Activated CD8-positive, alpha-beta T cell treated with anti-CD3 and anti-CD28 coated beads for 36 hours (primary cell): ENCODE measurements around the gene PLEKHG2. TPM values are rescaled to one million over a fixed set of nuclear protein-coding genes. Genes with fewer than 3 reads are reported as not detected.

ENCODE experiments used
- ATAC-seq: fragments of 200-7000 bp; cut with Tn5 transposase; one replicate; pipeline ENCODE4 v1.10.0; 2021; ENCODE audit warnings: mild to moderate bottlenecking, moderate library complexity
- CTCF ChIA-PET: fragments of 350-600 bp; sonication (Branson Sonifier 250); formaldehyde crosslinking; loops from one replicate; lab custom pipeline; 2021; ENCODE audit warnings: antibody characterized with exemption; lab: Charles Lee
- POLR2A ChIA-PET: fragments of 350-600 bp; sonication (Branson Sonifier 250); formaldehyde crosslinking; loops from one replicate; lab custom pipeline; 2021; ENCODE audit warnings: antibody characterized with exemption; lab: Charles Lee
- DNase-seq: peaks from one replicate; pipeline ENCODE4 v3.0.0-alpha.2; 2020
- H3K27ac Mint-ChIP-seq: one replicate; pipeline ENCODE4 v1.8.0; 2021; ENCODE audit warnings: mild to moderate bottlenecking, mixed read lengths
- H3K27me3 Mint-ChIP-seq: one replicate; pipeline ENCODE4 v1.8.0; 2021; ENCODE audit warnings: mixed read lengths
- H3K36me3 Mint-ChIP-seq: one replicate; pipeline ENCODE4 v1.8.0; 2021; ENCODE audit warnings: low read depth, mixed read lengths
- H3K4me1 Mint-ChIP-seq: one replicate; pipeline ENCODE4 v1.8.0; 2021; ENCODE audit warnings: low read depth, mixed read lengths
- H3K4me3 Mint-ChIP-seq: one replicate; pipeline ENCODE4 v1.8.0; 2021; ENCODE audit warnings: mild to moderate bottlenecking, moderate library complexity, mixed read lengths
- H3K9me3 Mint-ChIP-seq: one replicate; pipeline ENCODE4 v1.8.0; 2021; ENCODE audit warnings: mixed read lengths
- CTCF ChIP-seq: fragments of 200-600 bp; IDR thresholded peaks from one replicate; pipeline ENCODE4 v1.8.0; 2022; ENCODE audit warnings: antibody characterized with exemption, mild to moderate bottlenecking
- intact Hi-C: fragments of 100-400 bp; cut with micrococcal nuclease; formaldehyde crosslinking; loops from one replicate; pipeline ENCODE4 v1.10.0; 2022
- total RNA-seq, 2 experiments: library from RNA; stranded (reverse); gene quantifications; one replicate each; pipeline ENCODE4 v1.2.3, GENCODE V29; 2021

PLEKHG2 gene
- total RNA-seq, 2 experiments from 2014 or later: 35.9 to 42.8 TPM

GRCh38 chr19:39463403-39463802, 50.9 kb downstream of the PLEKHG2 start:
- Mint-ChIP-seq H3K9me3 (no peaks in the 10 kb centered on the region), H3K36me3 (peaks cover 59% of the 10 kb centered on the region), H3K27me3 (no peaks in the 10 kb centered on the region), H3K4me1 (peaks cover 3% of the 10 kb centered on the region), H3K4me3 (no peak overlapping the region), H3K27ac (peak overlapping the region; percentile 31)
- no peak for DNase-seq
- no peak for ATAC-seq
- no peak for TF ChIP-seq CTCF
- intact Hi-C loops: no loop called here
- ChIA-PET POLR2A (interaction anchor here (0.6 to 1.8 kb wide), 3 partner anchors 8 to 69 kb away, joined by 3 to 6 read pairs (median 3); partner anchors contain the start of gene EID2B), CTCF (interaction anchor here (2.7 kb wide), 1 partner anchor 11 kb away, joined by 13 read pairs; no protein-coding TSS in a partner anchor)

- peaks cover 58% of the 10 kb centered on the region for H3K36me3 Mint-ChIP-seq
- ChIA-PET POLR2A (interaction anchor here (1.1 to 1.3 kb wide), 3 partner anchors 9 to 24 kb away, joined by 3 to 5 read pairs (median 4); no protein-coding TSS in a partner anchor), CTCF (interaction anchor here (2.3 kb wide), 1 partner anchor 8 kb away, joined by 7 read pairs; no protein-coding TSS in a partner anchor)
- peaks cover 18% of the 10 kb centered on the region for H3K4me1 Mint-ChIP-seq
- intact Hi-C loops: no loop called here
- no peaks in the 10 kb centered on the region for H3K9me3 Mint-ChIP-seq
- no peaks in the 10 kb centered on the region for H3K27me3 Mint-ChIP-seq
- no peak for DNase-seq
- no peak for ATAC-seq
- TF ChIP-seq CTCF: no peak
- no peak overlapping the region for H3K27ac Mint-ChIP-seq
- H3K4me3 Mint-ChIP-seq: no peak overlapping the region
These were observed 53.7 kb downstream of the PLEKHG2 start for GRCh38 chr19:39465956-39466747.

- Mint-ChIP-seq H3K27ac (no peak overlapping the region), H3K4me1 (peaks cover 32% of the 10 kb centered on the region), H3K36me3 (peaks cover 61% of the 10 kb centered on the region), H3K27me3 (no peaks in the 10 kb centered on the region), H3K9me3 (no peaks in the 10 kb centered on the region), H3K4me3 (no peak overlapping the region)
- TF ChIP-seq CTCF: no peak
- ATAC-seq (no peak), DNase-seq (no peak)
- intact Hi-C loops: no loop called here
- CTCF ChIA-PET: interaction anchor here (0.7 kb wide), 1 partner anchor 64 kb away, joined by 3 read pairs; no protein-coding TSS in a partner anchor
- POLR2A ChIA-PET: interaction anchor here (0.7 kb wide), 1 partner anchor 65 kb away, joined by 3 read pairs; the partner anchor contains the start of gene EID2B
These were observed 55.5 kb downstream of the PLEKHG2 start for GRCh38 chr19:39467941-39468340.

GRCh38 chr19:39469036-39469435, 56.6 kb downstream of the PLEKHG2 start:
- Mint-ChIP-seq H3K4me3 (no peak overlapping the region), H3K27ac (no peak overlapping the region), H3K36me3 (peaks cover 56% of the 10 kb centered on the region), H3K4me1 (peaks cover 32% of the 10 kb centered on the region), H3K9me3 (no peaks in the 10 kb centered on the region), H3K27me3 (no peaks in the 10 kb centered on the region)
- ChIA-PET POLR2A (interaction anchor here (1.1 to 1.6 kb wide), 2 partner anchors 11 to 18 kb away, joined by 3 to 6 read pairs; no protein-coding TSS in a partner anchor), CTCF (no interaction called here)
- intact Hi-C loops: no loop called here
- TF ChIP-seq CTCF: no peak
- ATAC-seq: no peak
- DNase-seq: no peak

GRCh38 chr19:39469567-39469966, 57.1 kb downstream of the PLEKHG2 start:
- peaks cover 60% of the 10 kb centered on the region for H3K36me3 Mint-ChIP-seq
- ATAC-seq (no peak), DNase-seq (no peak)
- H3K4me3 Mint-ChIP-seq: no peak overlapping the region
- intact Hi-C loops: no loop called here
- ChIA-PET POLR2A (interaction anchor here (1.0 to 1.6 kb wide), 3 partner anchors 12 to 19 kb away, joined by 3 to 6 read pairs (median 4); no protein-coding TSS in a partner anchor), CTCF (no interaction called here)
- H3K4me1 Mint-ChIP-seq: peaks cover 32% of the 10 kb centered on the region
- TF ChIP-seq CTCF: no peak
- H3K27me3 Mint-ChIP-seq: no peaks in the 10 kb centered on the region
- H3K27ac Mint-ChIP-seq: peak overlapping the region; percentile 53
- H3K9me3 Mint-ChIP-seq: no peaks in the 10 kb centered on the region
